IMR-90 (cell line): Measurements from ENCODE around the gene GAS2L2. TPM values are rescaled to one million over a fixed set of nuclear protein-coding genes. Genes with fewer than 3 reads are reported as not detected.

Source experiments
- ATAC-seq: fragments of 200-7000 bp; cut with Tn5 transposase; 2 replicates; pipeline ENCODE4 v1.9.1; 2020; ENCODE audit warnings: low read depth, mild to moderate bottlenecking, moderate library complexity
- BruUV-seq: library from RNA; stranded (reverse); fragments of 400-500 nt; replicated peaks from 2 replicates; lab custom pipeline; 2021; lab: Mats Ljungman, UMichigan
- CTCF ChIA-PET: fragments of 300-600 bp; formaldehyde crosslinking; extraction: SDS; loops from one replicate; lab custom pipeline; 2021; ENCODE audit warnings: antibody characterized with exemption; lab: Yijun Ruan, JAX
- POLR2A ChIA-PET: fragments of 300-600 bp; sonication (Branson Sonifier 250); formaldehyde crosslinking; loops from one replicate; lab custom pipeline; 2022; ENCODE audit warnings: antibody characterized with exemption; ENCODE audit not compliant: unreplicated experiment; lab: Charles Lee
- DNase-seq: peaks from one replicate; pipeline ENCODE4 v3.0.0; 2013
- H2AFZ ChIP-seq: replicated peaks from 2 replicates; pipeline ENCODE3; 2013; ENCODE audit warnings: low read length, mild to moderate bottlenecking; ENCODE audit not compliant: poor library complexity
- H2AK5ac ChIP-seq: 2 replicates; pipeline ENCODE4 v1.6.1; 2013; ENCODE audit warnings: low read depth, low read length, inconsistent platforms
- H2AK9ac ChIP-seq: replicated peaks from 2 replicates; pipeline ENCODE3; 2013; ENCODE audit warnings: mild to moderate bottlenecking, low read depth, low read length, moderate library complexity; ENCODE audit not compliant: poor library complexity
- H2BK120ac ChIP-seq: 2 replicates; pipeline ENCODE4 v1.6.1; 2013; ENCODE audit warnings: low read depth, low read length, inconsistent platforms
- H2BK15ac ChIP-seq: 3 replicates; pipeline ENCODE4 v1.6.1; 2013; ENCODE audit warnings: low read depth, low read length, inconsistent platforms
- H2BK20ac ChIP-seq: 2 replicates; pipeline ENCODE4 v1.6.1; 2013; ENCODE audit warnings: low read depth, mild to moderate bottlenecking, inconsistent platforms, low read length, moderate library complexity
- H2BK5ac ChIP-seq: 2 replicates; pipeline ENCODE4 v1.6.1; 2013; ENCODE audit warnings: mild to moderate bottlenecking, low read depth, low read length, inconsistent platforms; ENCODE audit not compliant: poor library complexity, severe bottlenecking
- H3K14ac ChIP-seq: replicated peaks from 2 replicates; pipeline ENCODE4 v1.6.1; 2013; ENCODE audit warnings: low read depth, low read length, inconsistent platforms
- H3K18ac ChIP-seq: 2 replicates; pipeline ENCODE4 v1.6.1; 2013; ENCODE audit warnings: low read depth, low read length, control low read depth
- H3K23ac ChIP-seq: 2 replicates; pipeline ENCODE4 v1.6.1; 2013; ENCODE audit warnings: low read depth, low read length, inconsistent platforms
- H3K27ac ChIP-seq: 2 replicates; pipeline ENCODE4 v1.5.1; 2013; ENCODE audit warnings: mild to moderate bottlenecking, control low read depth, low read length; ENCODE audit not compliant: insufficient read depth
- H3K27me3 ChIP-seq: 2 replicates; pipeline ENCODE4 v1.6.1; 2013; ENCODE audit warnings: low read length; ENCODE audit not compliant: control insufficient read depth, insufficient read depth
- H3K36me3 ChIP-seq: 2 replicates; pipeline ENCODE4 v1.6.1; 2013; ENCODE audit warnings: low read length, mixed read lengths; ENCODE audit not compliant: control insufficient read depth, insufficient read depth
- H3K4ac ChIP-seq: 2 replicates; pipeline ENCODE4 v1.6.1; 2013; ENCODE audit warnings: low read depth, low read length, inconsistent platforms
- H3K4me1 ChIP-seq: 2 replicates; pipeline ENCODE4 v1.6.1; 2013; ENCODE audit warnings: low read length, mixed read lengths; ENCODE audit not compliant: control insufficient read depth, insufficient read depth
- H3K4me2 ChIP-seq: 2 replicates; pipeline ENCODE4 v1.6.1; 2013; ENCODE audit warnings: low read depth, mild to moderate bottlenecking, control low read depth, low read length, moderate library complexity
- H3K4me3 ChIP-seq: 2 replicates; pipeline ENCODE4 v1.5.1; 2013; ENCODE audit warnings: low read depth, mild to moderate bottlenecking, control low read depth, low read length, moderate library complexity; ENCODE audit not compliant: insufficient read depth
- H3K56ac ChIP-seq: 2 replicates; pipeline ENCODE4 v1.6.1; 2013; ENCODE audit warnings: low read length, inconsistent platforms; ENCODE audit not compliant: insufficient read depth; ENCODE audit errors: extremely low read depth
- H3K79me1 ChIP-seq, 2 experiments: 2 replicates each; pipeline ENCODE4 v1.6.1; 2013; ENCODE audit warnings: low read length in 2 of 2, inconsistent platforms in 1 of 2, low read depth in 1 of 2
- H3K9ac ChIP-seq: 2 replicates; pipeline ENCODE4 v1.6.1; 2013; ENCODE audit warnings: low read depth, low read length, control low read depth
- H3K9me1 ChIP-seq: 2 replicates; pipeline ENCODE4 v1.6.1; 2013; ENCODE audit warnings: low read length, inconsistent platforms; ENCODE audit not compliant: insufficient read depth
- H3K9me3 ChIP-seq: 2 replicates; pipeline ENCODE4 v1.6.1; 2013; ENCODE audit warnings: low read length; ENCODE audit not compliant: control insufficient read depth, insufficient read depth
- H4K20me1 ChIP-seq: 2 replicates; pipeline ENCODE4 v1.6.1; 2013; ENCODE audit warnings: low read length, inconsistent platforms; ENCODE audit not compliant: insufficient read depth
- H4K5ac ChIP-seq: 2 replicates; pipeline ENCODE4 v1.6.1; 2013; ENCODE audit warnings: mild to moderate bottlenecking, low read depth, low read length, control low read depth
- H4K8ac ChIP-seq, 2 experiments: 2 replicates each; pipeline ENCODE4 v1.6.1; 2013; ENCODE audit warnings: low read depth in 2 of 2, low read length in 2 of 2, control low read depth in 1 of 2, inconsistent platforms in 1 of 2
- H4K91ac ChIP-seq: 2 replicates; pipeline ENCODE4 v1.6.1; 2013; ENCODE audit warnings: low read depth, low read length, inconsistent platforms; ENCODE audit not compliant: insufficient read depth
- CHD1 ChIP-seq: IDR thresholded peaks from 2 replicates; pipeline ENCODE4 v1.6.1; 2012; ENCODE audit warnings: low read depth, low read length, improper control_type of control experiment
- MAFK ChIP-seq: IDR thresholded peaks from 2 replicates; pipeline ENCODE4 v1.6.1; 2012; ENCODE audit warnings: low read depth, low read length, improper control_type of control experiment
- MXI1 ChIP-seq: IDR thresholded peaks from 2 replicates; pipeline ENCODE4 v1.6.1; 2012; ENCODE audit warnings: low read depth, mild to moderate bottlenecking, low read length, moderate library complexity, borderline replicate concordance
- RAD21 ChIP-seq: IDR thresholded peaks from 2 replicates; pipeline ENCODE4 v1.6.1; 2012; ENCODE audit warnings: low read length, improper control_type of control experiment
- RFX5 ChIP-seq: IDR thresholded peaks from 2 replicates; pipeline ENCODE4 v1.8.0; 2012; ENCODE audit warnings: low read depth, mild to moderate bottlenecking, low read length, moderate library complexity
- WGBS, 2 experiments: methylation state at CpG; one replicate each; pipeline versions ENCODE4 v1.1.5 to v1.1.7; 2013; ENCODE audit warnings: missing lambda C conversion rate in 2 of 2; ENCODE audit not compliant: insufficient read length in 1 of 2; ENCODE audit errors: extremely low coverage in 2 of 2; 5-methylcytosine and 5-hydroxymethylcytosine counted together
- dilution Hi-C: fragments of 300-500 bp; cut with HindIII; formaldehyde crosslinking; loops from one replicate; pipeline ENCODE4 v1.14.3; 2018; ENCODE audit warnings: low sequenced_read_pairs; ENCODE audit not compliant: unreplicated experiment
- in situ Hi-C: fragments of 300-500 bp; cut with MboI; formaldehyde crosslinking; loops from 3 replicates; pipeline ENCODE4 v1.14.3; 2019; ENCODE audit warnings: low sequenced_read_pairs, inconsistent platforms, mixed read lengths
- intact Hi-C: fragments of 100-400 bp; cut with micrococcal nuclease; formaldehyde crosslinking; loops from 2 replicates; pipeline ENCODE4 v1.10.0; 2022
- polyA plus RNA-seq, 3 experiments: library from polyadenylated mRNA; depleted of rRNA; stranded (reverse); fragments of >200 nt; gene quantifications; 2 replicates each; pipeline ENCODE4 v1.2.3, GENCODE V29; 2012; ENCODE audit warnings: low replicate concordance in 1 of 3
- total RNA-seq: library from RNA; depleted of rRNA; stranded (reverse); fragments of >200 nt; gene quantifications from 2 replicates; pipeline ENCODE4 v1.2.3, GENCODE V29; 2012
- TF ChIP-seq, protein P1 (sequence below): fragments of 150-350 bp; IDR thresholded peaks from 2 replicates; pipeline ENCODE4 v1.6.1; 2016; ENCODE audit warnings: low read depth, mild to moderate bottlenecking, low read length, moderate library complexity, borderline replicate concordance
- TF ChIP-seq, protein P2 (sequence below): conservative IDR thresholded peaks from 2 replicates; pipeline ENCODE4 v1.5.1; 2012; ENCODE audit warnings: mild to moderate bottlenecking, low read depth, low read length, improper control_type of control experiment

The GAS2L2 gene
- total and polyA plus RNA-seq, 2 of the 4 experiments (the other 2 are of a cell fraction): 0.02 TPM; not detected in 1

- Histone ChIP-seq H3K79me1 (peaks cover 0 to 18% of the 10 kb centered on the region in 2 experiments; a peak in 2 of 4 replicates), H4K8ac (no peak overlapping the region), H3K4me3 (no peak overlapping the region), H2AFZ (no peak overlapping the region), H3K36me3 (no peaks in the 10 kb centered on the region; the same call in 1 of the 2 replicates), H3K9me3 (no peaks in the 10 kb centered on the region), H3K14ac (no peak overlapping the region), H4K5ac (no peak overlapping the region), H3K23ac (no peak overlapping the region), H3K9me1 (peaks cover 13% of the 10 kb centered on the region), H3K56ac (no peak overlapping the region), H4K91ac (no peak overlapping the region), H3K4ac (no peak overlapping the region), H2BK120ac (no peak overlapping the region), H3K9ac (no peak overlapping the region), H4K20me1 (peaks cover 16% of the 10 kb centered on the region; the same call in 1 of the 2 replicates), H2AK5ac (no peak overlapping the region), H3K4me2 (no peak overlapping the region), H3K4me1 (peaks cover 17% of the 10 kb centered on the region), H2BK15ac (no peak overlapping the region), H3K27ac (no peak overlapping the region), H2AK9ac (no peak overlapping the region), H2BK5ac (no peak overlapping the region), H3K18ac (no peak overlapping the region), H3K27me3 (no peaks in the 10 kb centered on the region), H2BK20ac (no peak overlapping the region)
- dilution Hi-C loops: no loop called here
- intact Hi-C loops: no loop called here
- DNase-seq (no peak), ATAC-seq (no peak)
- BruUV-seq: no TSS peak
- CTCF ChIA-PET: no interaction called here
- POLR2A ChIA-PET: no interaction called here
- 100% methylated on average over 1 of the region's 10 CpGs; no CpG with 5 or more reads in 1 of the 2 experiments for WGBS, 2 experiments
- TF ChIP-seq MXI1: no peak
- TF ChIP-seq MAFK: no peak
- no peak for TF ChIP-seq CHD1
- TF ChIP-seq, protein P1, sequence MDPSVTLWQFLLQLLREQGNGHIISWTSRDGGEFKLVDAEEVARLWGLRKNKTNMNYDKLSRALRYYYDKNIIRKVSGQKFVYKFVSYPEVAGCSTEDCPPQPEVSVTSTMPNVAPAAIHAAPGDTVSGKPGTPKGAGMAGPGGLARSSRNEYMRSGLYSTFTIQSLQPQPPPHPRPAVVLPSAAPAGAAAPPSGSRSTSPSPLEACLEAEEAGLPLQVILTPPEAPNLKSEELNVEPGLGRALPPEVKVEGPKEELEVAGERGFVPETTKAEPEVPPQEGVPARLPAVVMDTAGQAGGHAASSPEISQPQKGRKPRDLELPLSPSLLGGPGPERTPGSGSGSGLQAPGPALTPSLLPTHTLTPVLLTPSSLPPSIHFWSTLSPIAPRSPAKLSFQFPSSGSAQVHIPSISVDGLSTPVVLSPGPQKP: no peak
- no peak for TF ChIP-seq RFX5
- TF ChIP-seq, protein P2, sequence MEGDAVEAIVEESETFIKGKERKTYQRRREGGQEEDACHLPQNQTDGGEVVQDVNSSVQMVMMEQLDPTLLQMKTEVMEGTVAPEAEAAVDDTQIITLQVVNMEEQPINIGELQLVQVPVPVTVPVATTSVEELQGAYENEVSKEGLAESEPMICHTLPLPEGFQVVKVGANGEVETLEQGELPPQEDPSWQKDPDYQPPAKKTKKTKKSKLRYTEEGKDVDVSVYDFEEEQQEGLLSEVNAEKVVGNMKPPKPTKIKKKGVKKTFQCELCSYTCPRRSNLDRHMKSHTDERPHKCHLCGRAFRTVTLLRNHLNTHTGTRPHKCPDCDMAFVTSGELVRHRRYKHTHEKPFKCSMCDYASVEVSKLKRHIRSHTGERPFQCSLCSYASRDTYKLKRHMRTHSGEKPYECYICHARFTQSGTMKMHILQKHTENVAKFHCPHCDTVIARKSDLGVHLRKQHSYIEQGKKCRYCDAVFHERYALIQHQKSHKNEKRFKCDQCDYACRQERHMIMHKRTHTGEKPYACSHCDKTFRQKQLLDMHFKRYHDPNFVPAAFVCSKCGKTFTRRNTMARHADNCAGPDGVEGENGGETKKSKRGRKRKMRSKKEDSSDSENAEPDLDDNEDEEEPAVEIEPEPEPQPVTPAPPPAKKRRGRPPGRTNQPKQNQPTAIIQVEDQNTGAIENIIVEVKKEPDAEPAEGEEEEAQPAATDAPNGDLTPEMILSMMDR: no peak
- no peak for TF ChIP-seq RAD21
- in situ Hi-C loops: loop anchor here (25.0 kb wide), 1 partner anchor 368 kb away; the partner anchor contains the start of gene SLFN11
These were observed 22.5 kb downstream of the GAS2L2 start for GRCh38 chr17:35730400-35731005.
